Spleen (tissue), 11 donors: ENCODE data around the gene ACAT2. TPM values are rescaled to one million over a fixed set of nuclear protein-coding genes. Genes with fewer than 3 reads are reported as not detected.

Experiments used
- DNase-seq: peaks from one replicate; pipeline ENCODE4 v3.0.0-alpha.2; 2020
- H3K27ac ChIP-seq, 8 donors: fragments of 200-600 bp; sonication (generic) in 7 of 8; 1 replicate in 4 of 8; 2 replicates in 4 of 8; pipeline versions ENCODE4 v1.5.0 to v1.8.0; 2016 to 2021; ENCODE audit warnings: inconsistent platforms in 4 of 8, mild to moderate bottlenecking in 4 of 8, moderate library complexity in 1 of 8
- H3K27me3 ChIP-seq, 7 donors: fragments of 200-600 bp; sonication (generic) in 6 of 7; replicated peaks in 1 of 7; 1 replicate in 4 of 7; 2 replicates in 3 of 7; pipeline versions ENCODE4 v1.5.0 to v1.8.0; 2016 to 2021; ENCODE audit warnings: inconsistent platforms in 3 of 7, mild to moderate bottlenecking in 1 of 7
- H3K36me3 ChIP-seq, 6 donors: fragments of 200-600 bp; sonication (generic) in 5 of 6; 1 replicate in 4 of 6; 2 replicates in 2 of 6; pipeline versions ENCODE4 v1.5.0 to v1.8.0; 2016 to 2021; ENCODE audit warnings: inconsistent platforms in 2 of 6
- H3K4me1 ChIP-seq, 6 donors: fragments of 200-600 bp; sonication (generic) in 5 of 6; 1 replicate in 3 of 6; 2 replicates in 3 of 6; pipeline versions ENCODE4 v1.5.0 to v1.8.0; 2016 to 2021; ENCODE audit warnings: inconsistent platforms in 3 of 6
- H3K4me3 ChIP-seq, 8 donors: fragments of 200-600 bp; sonication (generic) in 7 of 8; 1 replicate in 4 of 8; 2 replicates in 4 of 8; pipeline versions ENCODE4 v1.5.0 to v1.8.0; 2016 to 2021; ENCODE audit warnings: inconsistent platforms in 4 of 8, mild to moderate bottlenecking in 4 of 8, moderate library complexity in 2 of 8
- H3K9me3 ChIP-seq, 8 donors: fragments of 200-600 bp; sonication (generic) in 7 of 8; 1 replicate in 4 of 8; 2 replicates in 4 of 8; pipeline versions ENCODE4 v1.5.0 to v1.8.0; 2016 to 2021; ENCODE audit warnings: inconsistent platforms in 4 of 8
- POLR2A ChIP-seq, 3 donors: fragments of 450-650 bp; IDR thresholded peaks; one replicate each; pipeline ENCODE4 v1.5.1; 2017; ENCODE audit warnings: antibody characterized with exemption in 3 of 3, mild to moderate bottlenecking in 1 of 3
- POLR2AphosphoS5 ChIP-seq, 3 donors: sonication (generic); formaldehyde crosslinking; IDR thresholded peaks; one replicate each; pipeline ENCODE4 v1.5.1; 2017; ENCODE audit warnings: antibody characterized with exemption in 3 of 3
- WGBS, 5 donors: extraction: QIAGEN DNeasy Blood & Tissue Kit in 3 of 5; methylation state at CpG; one replicate each; pipeline versions ENCODE4 v1.1.5 to v1.1.7; 2013 to 2018; 5-methylcytosine and 5-hydroxymethylcytosine counted together
- intact Hi-C: fragments of 100-400 bp; cut with DNase I; formaldehyde crosslinking; loops from one replicate; pipeline ENCODE4 v1.15.0; 2023; ENCODE audit warnings: low total_unique reads
- polyA plus RNA-seq, 3 donors: library from polyadenylated mRNA; stranded (reverse); fragments of 200-250 nt; gene quantifications; one replicate each; pipeline ENCODE4 v1.2.1, GENCODE V29; 2013
- total RNA-seq, 7 donors: library from RNA; depleted of rRNA in 3 of 7; stranded (reverse); fragments of >200 nt in 3 of 7; fragmentation: NEBNext Ultra II Directional in 4 of 7; extraction: Animal tissue kit (Norgen Biotek cat#: 25700) in 4 of 7; gene quantifications; one replicate each; pipeline versions ENCODE4 v1.1.0 to v1.2.1, GENCODE V29; 2016 to 2021
- TF ChIP-seq, protein P1 (sequence below), 11 experiments: fragments of 200-600 bp in 7 of 11; fragments of 450-650 bp in 4 of 11; sonication (generic) in 4 of 11; IDR thresholded peaks in 8 of 11; conservative IDR thresholded peaks in 3 of 11; 1 replicate in 7 of 11; 2 replicates in 4 of 11; pipeline versions ENCODE4 v1.4.0 to v1.8.0; 2016 to 2021; ENCODE audit warnings: antibody characterized with exemption in 11 of 11, inconsistent platforms in 4 of 11, mild to moderate bottlenecking in 1 of 11
- donor health status: healthy with polysubstance abuse.
- donor health status: DM: no; HTN: no; CAD: no; lungs with moderate emphysema.
- donor health status: DM: no; HTN: no; CAD: no.
- donor health status: Bipolar disorder and iron deficiency.
- donor health status: healthy.
- donor health status: DM: no; HTN: no; CAD: no.
- donor health status: DM: yes; HTN: yes; CAD: no.

Gene ACAT2
- total and polyA plus RNA-seq, 10 donors, result 6.0 to 17.4 (median 13.9) TPM

DNA sequence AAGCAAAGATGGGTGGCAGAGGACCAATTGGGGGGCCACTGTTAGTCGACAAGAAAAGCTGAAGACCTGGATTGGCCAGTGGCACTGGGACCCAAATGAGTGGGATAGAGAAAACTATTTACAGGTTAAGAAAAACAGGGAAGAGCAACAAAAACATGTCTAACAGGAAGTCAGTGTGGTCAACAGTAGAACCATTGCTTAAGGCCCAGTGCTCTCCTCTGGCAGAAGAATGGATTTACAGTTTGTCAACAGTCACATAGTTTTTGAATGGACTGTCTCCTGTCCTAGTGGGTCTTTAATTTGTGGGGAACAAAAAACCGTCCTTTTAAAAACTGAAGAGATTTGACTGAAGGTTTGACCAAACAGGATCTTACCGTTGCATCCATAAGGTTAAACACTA, 46.7 kb upstream of the ACAT2 start:
- Histone ChIP-seq H3K4me3 (peak overlapping the region in 1 of 8 donors; percentile 18), H3K9me3 (no peaks in the 10 kb centered on the region), H3K36me3 (no peaks in the 10 kb centered on the region), H3K27ac (peak overlapping the region in 6 of 8 donors; percentile 75 to 88 (median 78)), H3K4me1 (peaks cover 4 to 35% (median 19%) of the 10 kb centered on the region in 6 donors), H3K27me3 (no peaks in the 10 kb centered on the region)
- DNase-seq, result no peak
- TF ChIP-seq, protein P1, sequence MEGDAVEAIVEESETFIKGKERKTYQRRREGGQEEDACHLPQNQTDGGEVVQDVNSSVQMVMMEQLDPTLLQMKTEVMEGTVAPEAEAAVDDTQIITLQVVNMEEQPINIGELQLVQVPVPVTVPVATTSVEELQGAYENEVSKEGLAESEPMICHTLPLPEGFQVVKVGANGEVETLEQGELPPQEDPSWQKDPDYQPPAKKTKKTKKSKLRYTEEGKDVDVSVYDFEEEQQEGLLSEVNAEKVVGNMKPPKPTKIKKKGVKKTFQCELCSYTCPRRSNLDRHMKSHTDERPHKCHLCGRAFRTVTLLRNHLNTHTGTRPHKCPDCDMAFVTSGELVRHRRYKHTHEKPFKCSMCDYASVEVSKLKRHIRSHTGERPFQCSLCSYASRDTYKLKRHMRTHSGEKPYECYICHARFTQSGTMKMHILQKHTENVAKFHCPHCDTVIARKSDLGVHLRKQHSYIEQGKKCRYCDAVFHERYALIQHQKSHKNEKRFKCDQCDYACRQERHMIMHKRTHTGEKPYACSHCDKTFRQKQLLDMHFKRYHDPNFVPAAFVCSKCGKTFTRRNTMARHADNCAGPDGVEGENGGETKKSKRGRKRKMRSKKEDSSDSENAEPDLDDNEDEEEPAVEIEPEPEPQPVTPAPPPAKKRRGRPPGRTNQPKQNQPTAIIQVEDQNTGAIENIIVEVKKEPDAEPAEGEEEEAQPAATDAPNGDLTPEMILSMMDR (IDR thresholded peaks at IDR 0.05 in 8 of 11, conservative IDR thresholded peaks at IDR 0.05 in 3 of 11), result peak in 1 of 11 experiments; percentile 36
- TF ChIP-seq POLR2A (IDR thresholded peaks at IDR 0.05), result no peak
- 61 to 95% (median 74%) methylated on average over 3 of the region's 3 CpGs for WGBS, 5 donors
- intact Hi-C loops, result no loop called here

DNA sequence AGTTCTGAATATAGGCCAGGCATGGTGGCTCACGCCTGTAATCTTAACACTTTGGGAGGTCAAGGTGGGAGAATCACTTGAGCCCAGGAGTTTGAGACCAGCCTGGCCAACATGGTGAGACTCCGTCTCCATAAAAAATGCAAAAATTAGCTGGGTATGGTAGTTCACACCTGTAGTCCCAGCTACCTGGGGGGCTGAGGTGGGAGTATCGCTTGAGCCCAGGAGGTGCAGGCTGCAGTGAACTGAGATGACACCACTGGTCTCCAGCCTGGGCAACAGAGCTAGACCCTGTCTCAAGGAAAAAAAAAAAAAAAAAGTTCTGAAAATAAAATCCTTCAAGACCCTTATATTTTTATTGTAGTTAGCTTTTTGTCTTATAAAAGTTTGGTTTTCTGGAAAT, 46.2 kb upstream of the ACAT2 start:
- DNase-seq, result no peak
- intact Hi-C loops, result no loop called here
- WGBS, 5 donors, result 93 to 99% (median 94%) methylated on average over 3 of the region's 3 CpGs
- Histone ChIP-seq H3K9me3 (no peaks in the 10 kb centered on the region), H3K27me3 (no peaks in the 10 kb centered on the region), H3K27ac (peak overlapping the region in 7 of 8 donors; percentile 71 to 88 (median 78)), H3K4me3 (peak overlapping the region in 1 of 8 donors; percentile 18), H3K4me1 (peaks cover 5 to 39% (median 19%) of the 10 kb centered on the region in 6 donors), H3K36me3 (no peaks in the 10 kb centered on the region)
- TF ChIP-seq POLR2A (IDR thresholded peaks at IDR 0.05), result no peak
- TF ChIP-seq POLR2AphosphoS5 (IDR thresholded peaks at IDR 0.05), result no peak
- TF ChIP-seq, protein P1 (IDR thresholded peaks at IDR 0.05 in 8 of 11, conservative IDR thresholded peaks at IDR 0.05 in 3 of 11), result no peak

DNA sequence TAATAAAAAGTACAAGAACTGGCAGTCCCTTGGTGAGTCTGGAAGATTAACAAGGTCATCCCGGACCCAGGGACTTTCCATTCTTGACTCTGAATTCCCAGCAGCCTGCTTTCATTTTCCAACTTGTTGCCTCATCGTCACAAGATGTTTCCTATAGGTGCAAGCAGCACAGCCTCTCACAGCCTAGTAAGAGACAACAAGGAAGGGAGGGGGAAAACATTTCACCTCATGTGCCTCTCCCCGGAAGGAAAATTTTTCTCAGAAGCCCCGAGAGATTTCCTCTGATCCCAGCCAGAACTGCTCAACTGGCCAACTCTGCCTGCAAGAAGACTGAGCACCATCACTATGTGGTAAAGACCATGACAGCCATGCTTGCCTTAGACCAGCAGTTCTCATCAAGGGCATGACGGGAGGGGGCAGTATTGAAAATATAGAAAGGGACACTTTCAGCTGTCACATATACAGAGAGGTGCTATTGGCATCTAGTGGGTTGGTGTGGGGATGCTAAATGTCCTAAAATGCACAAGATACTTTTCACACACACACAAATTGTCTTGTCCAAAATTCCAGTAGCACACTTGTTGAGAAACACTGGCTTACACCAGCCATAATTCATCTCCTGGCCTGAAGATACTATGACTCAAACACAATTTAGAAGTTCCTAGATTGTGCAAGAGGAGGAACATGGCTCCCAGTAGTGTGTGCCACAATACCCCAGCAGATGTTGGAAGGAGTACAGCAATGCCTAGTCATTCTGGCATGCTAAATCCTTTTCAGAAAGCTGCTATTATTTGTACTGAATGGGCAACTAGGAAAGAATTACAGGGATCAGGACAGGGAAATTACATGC, 45.4 kb upstream of the ACAT2 start:
- DNase-seq, result no peak
- Histone ChIP-seq H3K36me3 (no peaks in the 10 kb centered on the region), H3K4me1 (peaks cover 5 to 46% (median 21%) of the 10 kb centered on the region in 6 donors), H3K27ac (peak overlapping the region in 7 of 8 donors; percentile 71 to 88 (median 78)), H3K4me3 (peak overlapping the region in 2 of 8 donors; percentile 9 to 27), H3K27me3 (no peaks in the 10 kb centered on the region), H3K9me3 (no peaks in the 10 kb centered on the region)
- intact Hi-C loops, result no loop called here
- 39 to 65% (median 59%) methylated on average over 5 of the region's 5 CpGs for WGBS, 5 donors
- TF ChIP-seq, protein P1 (IDR thresholded peaks at IDR 0.05 in 8 of 11, conservative IDR thresholded peaks at IDR 0.05 in 3 of 11), result no peak
- TF ChIP-seq POLR2AphosphoS5 (IDR thresholded peaks at IDR 0.05), result peak in 1 of 3 donors; percentile 51

DNA sequence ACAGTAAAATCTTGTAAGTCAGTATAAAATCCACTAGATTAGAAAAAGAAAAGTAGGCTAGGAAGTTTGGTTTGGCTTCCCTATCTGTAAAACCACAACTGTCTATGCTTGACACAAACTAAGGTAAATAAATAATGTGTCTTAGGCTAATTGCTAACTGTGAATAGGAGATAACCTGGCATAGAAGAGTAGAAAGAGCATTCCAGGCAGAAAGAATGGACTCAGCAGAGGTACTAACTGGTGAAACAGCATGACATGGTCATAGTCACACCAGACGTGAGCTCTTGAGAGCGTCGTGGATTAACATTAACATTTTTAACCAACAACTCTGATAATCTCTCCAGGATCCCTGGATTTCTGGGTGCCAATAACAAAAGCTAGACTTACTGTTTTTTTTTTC, 43.2 kb upstream of the ACAT2 start:
- Histone ChIP-seq H3K36me3 (no peaks in the 10 kb centered on the region), H3K27ac (no peak overlapping the region), H3K4me1 (peaks cover 5 to 60% (median 21%) of the 10 kb centered on the region in 6 donors), H3K9me3 (peaks cover 0 to 7% (median 0%) of the 10 kb centered on the region in 8 donors), H3K4me3 (no peak overlapping the region), H3K27me3 (no peaks in the 10 kb centered on the region)
- WGBS, 5 donors, result 64 to 88% (median 74%) methylated on average over 3 of the region's 3 CpGs
- DNase-seq, result no peak
- intact Hi-C loops, result no loop called here
- TF ChIP-seq POLR2AphosphoS5 (IDR thresholded peaks at IDR 0.05) (no peak), POLR2A (IDR thresholded peaks at IDR 0.05) (no peak)
- TF ChIP-seq, protein P1 (IDR thresholded peaks at IDR 0.05 in 8 of 11, conservative IDR thresholded peaks at IDR 0.05 in 3 of 11), result no peak
